ENCODE measurements around the gene ZNF205. TPM values are rescaled to one million over a fixed set of nuclear protein-coding genes. Genes with fewer than 3 reads are reported as not detected.

The ZNF205 gene
- total RNA-seq, 4 donors from 2014 or later = 10.6 to 25.0 (median 17.1) TPM

DNA sequence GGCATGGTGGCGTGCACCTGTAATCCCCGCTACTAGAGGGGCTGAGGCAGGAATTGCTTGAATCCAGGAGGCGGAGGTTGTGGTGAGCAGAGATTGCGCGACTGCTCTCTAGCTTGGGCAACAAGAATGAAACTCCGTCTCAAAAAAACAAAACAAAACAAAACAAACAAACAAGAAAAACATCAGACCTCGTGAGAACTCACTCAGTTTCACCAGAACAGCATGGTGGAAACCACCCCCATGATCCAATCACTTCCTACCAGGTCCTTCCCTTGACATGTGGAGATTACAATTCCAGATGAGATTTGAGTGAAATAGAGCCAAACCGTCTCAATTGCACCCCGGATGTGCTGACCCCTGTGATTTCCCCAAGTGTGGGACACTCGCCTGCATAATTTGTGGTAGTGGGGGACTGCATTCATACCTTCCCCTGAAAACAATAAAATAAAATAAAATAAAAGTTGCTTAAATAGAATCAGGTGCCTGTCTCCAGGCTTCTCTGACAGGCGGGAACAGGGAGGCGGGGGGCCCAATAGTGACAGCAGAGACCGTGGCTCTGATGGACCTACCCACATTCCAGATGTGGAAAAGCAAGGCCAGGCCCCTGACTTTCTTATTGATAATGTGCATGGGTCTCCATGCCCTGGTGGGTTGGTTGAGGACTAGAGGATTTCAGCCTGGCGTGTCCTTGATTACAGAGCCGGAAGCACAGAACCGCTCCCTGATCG, 26.4 kb upstream of the ZNF205 start:
- intact Hi-C loops (cut with DNase I) = no loop called here
- peak overlapping the region; percentile 10 to 65 (median 62) for H3K27ac ChIP-seq (replicated peaks in 1 of 4)
- H3K4me3 ChIP-seq = peak overlapping the region; percentile 27 to 49 (median 39)
- H3K36me3 ChIP-seq = no peaks in the 10 kb centered on the region
- peaks cover 14 to 23% (median 18%) of the 10 kb centered on the region in 4 donors for H3K4me1 ChIP-seq
- no peak for DNase-seq (ENCODE audit: extremely low spot score)
- TF ChIP-seq EP300 (IDR thresholded peaks at IDR 0.05) (no peak), POLR2A (IDR thresholded peaks at IDR 0.05; ENCODE audit: low read depth) (no peak), POLR2AphosphoS5 (IDR thresholded peaks at IDR 0.05) (no peak)
- TF ChIP-seq, protein P1, sequence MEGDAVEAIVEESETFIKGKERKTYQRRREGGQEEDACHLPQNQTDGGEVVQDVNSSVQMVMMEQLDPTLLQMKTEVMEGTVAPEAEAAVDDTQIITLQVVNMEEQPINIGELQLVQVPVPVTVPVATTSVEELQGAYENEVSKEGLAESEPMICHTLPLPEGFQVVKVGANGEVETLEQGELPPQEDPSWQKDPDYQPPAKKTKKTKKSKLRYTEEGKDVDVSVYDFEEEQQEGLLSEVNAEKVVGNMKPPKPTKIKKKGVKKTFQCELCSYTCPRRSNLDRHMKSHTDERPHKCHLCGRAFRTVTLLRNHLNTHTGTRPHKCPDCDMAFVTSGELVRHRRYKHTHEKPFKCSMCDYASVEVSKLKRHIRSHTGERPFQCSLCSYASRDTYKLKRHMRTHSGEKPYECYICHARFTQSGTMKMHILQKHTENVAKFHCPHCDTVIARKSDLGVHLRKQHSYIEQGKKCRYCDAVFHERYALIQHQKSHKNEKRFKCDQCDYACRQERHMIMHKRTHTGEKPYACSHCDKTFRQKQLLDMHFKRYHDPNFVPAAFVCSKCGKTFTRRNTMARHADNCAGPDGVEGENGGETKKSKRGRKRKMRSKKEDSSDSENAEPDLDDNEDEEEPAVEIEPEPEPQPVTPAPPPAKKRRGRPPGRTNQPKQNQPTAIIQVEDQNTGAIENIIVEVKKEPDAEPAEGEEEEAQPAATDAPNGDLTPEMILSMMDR (IDR thresholded peaks at IDR 0.05) = no peak
- no peaks in the 10 kb centered on the region for H3K9me3 ChIP-seq
- peaks cover 0 to 22% (median 0%) of the 10 kb centered on the region in 4 donors for H3K27me3 ChIP-seq
- 83% methylated on average over 17 of the region's 17 CpGs for WGBS

GRCh38 chr16:3086596-3087242, 25.7 kb upstream of the ZNF205 start:
- Histone ChIP-seq H3K4me1 (peaks cover 14 to 23% (median 18%) of the 10 kb centered on the region in 4 donors), H3K4me3 (peak overlapping the region; percentile 27 to 49 (median 39)), H3K36me3 (no peaks in the 10 kb centered on the region), H3K27me3 (peaks cover 0 to 28% (median 0%) of the 10 kb centered on the region in 4 donors), H3K27ac (replicated peaks in 1 of 4) (peak overlapping the region; percentile 10 to 65 (median 62)), H3K9me3 (no peaks in the 10 kb centered on the region)
- intact Hi-C loops (cut with DNase I) = no loop called here
- TF ChIP-seq EP300 (IDR thresholded peaks at IDR 0.05) = no peak
- WGBS = 54% methylated on average over 11 of the region's 14 CpGs
- no peak for DNase-seq (ENCODE audit: extremely low spot score)

GRCh38 chr16:3087243-3088235, 24.8 kb upstream of the ZNF205 start:
- Histone ChIP-seq H3K4me1 (peaks cover 14 to 23% (median 18%) of the 10 kb centered on the region in 4 donors), H3K27ac (replicated peaks in 1 of 4) (peak overlapping the region; percentile 10 to 65 (median 62)), H3K36me3 (no peaks in the 10 kb centered on the region), H3K9me3 (no peaks in the 10 kb centered on the region), H3K4me3 (peak overlapping the region; percentile 27 to 49 (median 39)), H3K27me3 (peaks cover 0 to 37% (median under 1%) of the 10 kb centered on the region in 4 donors)
- no peak for DNase-seq (ENCODE audit: extremely low spot score)
- intact Hi-C loops (cut with DNase I) = no loop called here
- peak in 1 of 2 donors; percentile 36 for TF ChIP-seq POLR2AphosphoS5 (IDR thresholded peaks at IDR 0.05)
- TF ChIP-seq EP300 (IDR thresholded peaks at IDR 0.05) = no peak
- no peak for TF ChIP-seq POLR2A (IDR thresholded peaks at IDR 0.05; ENCODE audit: low read depth)
- TF ChIP-seq, protein P1 (IDR thresholded peaks at IDR 0.05) = peak in 1 of 3 experiments; percentile 15
- 44% methylated on average over 15 of the region's 18 CpGs for WGBS

DNA sequence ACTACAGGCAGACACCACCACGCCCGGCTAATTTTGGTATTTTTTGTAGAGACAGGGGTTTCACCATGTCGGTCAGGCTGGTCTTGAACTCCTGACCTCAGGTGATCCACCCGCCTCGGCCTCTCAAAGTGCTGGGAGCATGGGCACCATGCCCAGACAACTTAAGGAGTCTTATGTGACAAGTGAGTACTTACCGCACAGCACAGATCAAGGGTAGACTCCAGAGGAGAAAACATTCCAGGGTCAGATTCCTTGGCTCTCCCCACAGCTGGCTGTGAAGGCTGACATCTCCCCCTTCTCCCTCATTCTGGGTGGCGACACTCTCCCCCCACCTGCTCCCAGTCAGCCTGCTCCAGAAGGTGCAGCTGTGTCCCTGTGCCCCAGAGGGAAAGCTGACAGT, 23.9 kb upstream of the ZNF205 start:
- H3K4me1 ChIP-seq = peaks cover 14 to 23% (median 18%) of the 10 kb centered on the region in 4 donors
- TF ChIP-seq, protein P1 (IDR thresholded peaks at IDR 0.05) = no peak
- TF ChIP-seq EP300 (IDR thresholded peaks at IDR 0.05) = no peak
- TF ChIP-seq POLR2AphosphoS5 (IDR thresholded peaks at IDR 0.05) = no peak
- no peak for TF ChIP-seq POLR2A (IDR thresholded peaks at IDR 0.05; ENCODE audit: low read depth)

More for the DNA sequence above, 23.9 kb upstream of the ZNF205 start:
- Histone ChIP-seq H3K27ac (replicated peaks in 1 of 4) (no peak overlapping the region), H3K9me3 (no peaks in the 10 kb centered on the region), H3K4me3 (no peak overlapping the region), H3K27me3 (peaks cover 0 to 44% (median 2%) of the 10 kb centered on the region in 4 donors), H3K36me3 (no peaks in the 10 kb centered on the region)
- intact Hi-C loops (cut with DNase I) = no loop called here
- 51% methylated on average over 7 of the region's 7 CpGs for WGBS
- DNase-seq (ENCODE audit: extremely low spot score) = no peak
